Measurements from ENCODE around the gene HECTD4. TPM values are rescaled to one million over a fixed set of nuclear protein-coding genes. Genes with fewer than 3 reads are reported as not detected.

The HECTD4 gene
- total and polyA plus RNA-seq, 2 donors (not counting 1 experiment from before 2014, with no cell fraction given), result 46.4 to 92.2 TPM

DNA sequence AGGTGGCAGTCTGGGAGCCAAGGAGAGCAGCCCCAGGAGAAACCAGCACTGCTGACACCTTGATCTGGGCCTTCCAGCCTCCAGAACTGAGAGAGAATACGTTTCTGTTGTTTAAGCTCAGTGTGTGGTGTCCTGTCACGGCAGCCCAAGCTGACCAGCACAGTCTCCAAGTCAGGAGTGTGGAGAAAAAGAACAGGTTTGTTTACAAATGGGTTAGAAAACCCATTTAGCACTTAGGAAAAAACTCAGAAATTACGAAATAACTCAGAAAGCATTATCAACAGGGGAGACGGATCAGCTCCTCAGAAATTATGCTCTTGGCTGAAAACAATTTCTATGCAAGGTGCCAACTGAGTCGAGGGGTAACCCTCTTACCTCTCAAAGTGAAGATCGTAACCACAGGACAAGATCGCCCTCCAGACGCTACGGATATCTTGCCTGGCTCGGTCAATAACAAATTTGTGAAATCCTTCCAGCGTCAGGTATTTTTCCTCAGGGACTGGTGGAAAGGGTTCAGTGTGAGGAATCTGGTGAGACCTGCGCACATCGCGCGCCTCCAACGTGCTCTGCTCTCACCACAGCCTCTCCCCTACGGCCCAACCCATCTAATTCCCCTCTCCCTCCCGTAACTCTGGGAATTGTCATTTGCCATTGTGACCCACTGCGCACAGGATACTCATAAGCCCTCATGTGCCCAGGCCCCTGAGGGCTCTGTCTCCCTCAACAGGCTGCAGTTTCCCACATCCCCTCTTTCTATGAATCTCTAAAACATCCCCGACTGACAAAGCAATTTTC is 206.7 kb downstream of the HECTD4 start:
- Histone ChIP-seq H3K79me2 (ENCODE audit: control insufficient read depth, insufficient read depth, low read length) (no peaks in the 10 kb centered on the region), H2AFZ (ENCODE audit: insufficient read depth, low read depth, low read length, poor library complexity, severe bottlenecking) (no peak overlapping the region), H3K4me1 (ENCODE audit: control insufficient read depth in 2 of 2, insufficient read depth in 2 of 2, low read length in 2 of 2) (no peaks in the 10 kb centered on the region), H3K9ac (ENCODE audit: low read length) (no peak overlapping the region), H3K4me2 (replicated peaks; ENCODE audit: low read depth, low read length, poor library complexity, severe bottlenecking) (no peak overlapping the region), H4K20me1 (ENCODE audit: control insufficient read depth, insufficient read depth, low read length, poor library complexity, severe bottlenecking) (no peaks in the 10 kb centered on the region), H3K9me3 (ENCODE audit: control extremely low read depth in 1 of 3, control insufficient read depth in 2 of 3, insufficient read depth in 1 of 3, low read length in 2 of 3) (no peaks in the 10 kb centered on the region), H3K4me3 (ENCODE audit: control extremely low read depth in 1 of 5, extremely low read depth in 1 of 5, insufficient read depth in 1 of 5, low read depth in 2 of 5, low read length in 4 of 5) (no peak overlapping the region), H3K27ac (ENCODE audit: low read length in 2 of 2) (no peak overlapping the region), H3K27me3 (replicated peaks in 1 of 4; ENCODE audit: control extremely low read depth in 1 of 4, control insufficient read depth in 3 of 4, insufficient read depth in 4 of 4, low read length in 3 of 4) (no peaks in the 10 kb centered on the region), H3K36me3 (replicated peaks in 1 of 2; ENCODE audit: control extremely low read depth in 1 of 2, control insufficient read depth in 1 of 2, extremely low read depth in 1 of 2, insufficient read depth in 2 of 2, low read length in 1 of 2) (peaks cover 23 to 75% of the 10 kb centered on the region in 2 experiments)
- TF ChIP-seq EZH2 (IDR thresholded peaks at IDR 0.05; ENCODE audit: borderline replicate concordance, insufficient read depth, low read depth, low read length, poor library complexity, severe bottlenecking), result no peak
- WGBS (ENCODE audit: insufficient coverage), result 99% methylated on average over 12 of the region's 20 CpGs
- Mint-ChIP-seq H3K4me1 (peaks cover 4% of the 10 kb centered on the region), H3K4me3 (no peak overlapping the region), H3K9me3 (ENCODE audit: insufficient read depth) (no peaks in the 10 kb centered on the region), H3K27me3 (no peaks in the 10 kb centered on the region), H3K27ac (no peak overlapping the region)
- ChIA-PET CTCF (interaction anchor here (1.8 kb wide), 1 partner anchor 232 kb away, joined by 4 read pairs; no protein-coding TSS in a partner anchor), POLR2A (no interaction called here)
- DNase-seq, result no peak
- no peak for ATAC-seq (ENCODE audit: low read depth)
- intact Hi-C loops (cut with micrococcal nuclease), result loop anchor here (2.0 kb wide), 1 partner anchor 65 kb away; no protein-coding TSS in a partner anchor

- no peak overlapping the region for H2AFZ ChIP-seq (ENCODE audit: insufficient read depth, low read depth, low read length, poor library complexity, severe bottlenecking)
- H3K4me1 Mint-ChIP-seq, result peaks cover 9% of the 10 kb centered on the region
- H3K4me2 ChIP-seq (replicated peaks; ENCODE audit: low read depth, low read length, poor library complexity, severe bottlenecking), result no peak overlapping the region
- no peaks in the 10 kb centered on the region for H3K9me3 ChIP-seq (ENCODE audit: control extremely low read depth in 1 of 3, control insufficient read depth in 2 of 3, insufficient read depth in 1 of 3, low read length in 2 of 3)
- no peak overlapping the region for H3K27ac ChIP-seq (ENCODE audit: low read length in 2 of 2)
- H3K9me3 Mint-ChIP-seq (ENCODE audit: insufficient read depth), result no peaks in the 10 kb centered on the region
- no peak overlapping the region for H3K9ac ChIP-seq (ENCODE audit: low read length)
- POLR2A ChIA-PET, result no interaction called here
- no peaks in the 10 kb centered on the region for H3K79me2 ChIP-seq (ENCODE audit: control insufficient read depth, insufficient read depth, low read length)
- H4K20me1 ChIP-seq (ENCODE audit: control insufficient read depth, insufficient read depth, low read length, poor library complexity, severe bottlenecking), result no peaks in the 10 kb centered on the region
- H3K4me3 Mint-ChIP-seq, result no peak overlapping the region
- peaks cover 0 to 5% of the 10 kb centered on the region in 2 donors for H3K4me1 ChIP-seq (ENCODE audit: control insufficient read depth in 2 of 2, insufficient read depth in 2 of 2, low read length in 2 of 2)
- no peaks in the 10 kb centered on the region for H3K27me3 Mint-ChIP-seq
- no peak overlapping the region for H3K27ac Mint-ChIP-seq
- ATAC-seq (ENCODE audit: low read depth) (no peak), DNase-seq (no peak)
- WGBS (ENCODE audit: insufficient coverage), result 96% methylated on average over 20 of the region's 21 CpGs
- intact Hi-C loops (cut with micrococcal nuclease), result no loop called here
- H3K4me3 ChIP-seq (ENCODE audit: control extremely low read depth in 1 of 5, extremely low read depth in 1 of 5, insufficient read depth in 1 of 5, low read depth in 2 of 5, low read length in 4 of 5), result no peak overlapping the region
- TF ChIP-seq EZH2 (IDR thresholded peaks at IDR 0.05; ENCODE audit: borderline replicate concordance, insufficient read depth, low read depth, low read length, poor library complexity, severe bottlenecking), result no peak
- TF ChIP-seq, protein P1, sequence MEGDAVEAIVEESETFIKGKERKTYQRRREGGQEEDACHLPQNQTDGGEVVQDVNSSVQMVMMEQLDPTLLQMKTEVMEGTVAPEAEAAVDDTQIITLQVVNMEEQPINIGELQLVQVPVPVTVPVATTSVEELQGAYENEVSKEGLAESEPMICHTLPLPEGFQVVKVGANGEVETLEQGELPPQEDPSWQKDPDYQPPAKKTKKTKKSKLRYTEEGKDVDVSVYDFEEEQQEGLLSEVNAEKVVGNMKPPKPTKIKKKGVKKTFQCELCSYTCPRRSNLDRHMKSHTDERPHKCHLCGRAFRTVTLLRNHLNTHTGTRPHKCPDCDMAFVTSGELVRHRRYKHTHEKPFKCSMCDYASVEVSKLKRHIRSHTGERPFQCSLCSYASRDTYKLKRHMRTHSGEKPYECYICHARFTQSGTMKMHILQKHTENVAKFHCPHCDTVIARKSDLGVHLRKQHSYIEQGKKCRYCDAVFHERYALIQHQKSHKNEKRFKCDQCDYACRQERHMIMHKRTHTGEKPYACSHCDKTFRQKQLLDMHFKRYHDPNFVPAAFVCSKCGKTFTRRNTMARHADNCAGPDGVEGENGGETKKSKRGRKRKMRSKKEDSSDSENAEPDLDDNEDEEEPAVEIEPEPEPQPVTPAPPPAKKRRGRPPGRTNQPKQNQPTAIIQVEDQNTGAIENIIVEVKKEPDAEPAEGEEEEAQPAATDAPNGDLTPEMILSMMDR (IDR thresholded peaks at IDR 0.05), result no peak
- CTCF ChIA-PET, result interaction anchor here (0.7 kb wide), 1 partner anchor 215 kb away, joined by 4 read pairs; no protein-coding TSS in a partner anchor
- H3K27me3 ChIP-seq (replicated peaks in 1 of 4; ENCODE audit: control extremely low read depth in 1 of 4, control insufficient read depth in 3 of 4, insufficient read depth in 4 of 4, low read length in 3 of 4), result no peaks in the 10 kb centered on the region
- H3K36me3 ChIP-seq (replicated peaks in 1 of 2; ENCODE audit: control extremely low read depth in 1 of 2, control insufficient read depth in 1 of 2, extremely low read depth in 1 of 2, insufficient read depth in 2 of 2, low read length in 1 of 2), result peaks cover 23 to 61% of the 10 kb centered on the region in 2 experiments
Measured at GRCh38 chr12:112172556-112173324, 209.5 kb downstream of the HECTD4 start.

Measured in B cell (primary cell).